HG02981 (cell line): ENCODE data around the gene NT5M.

ENCODE experiments used
- ATAC-seq: cut with Tn5 transposase; IDR thresholded peaks from one replicate; pipeline ENCODE4 v1.9.1; 2021; ENCODE audit warnings: mild to moderate bottlenecking, moderate library complexity; ENCODE audit not compliant: unreplicated experiment

Gene NT5M

GRCh38 chr17:17388657-17389496 lies 85.7 kb downstream of the NT5M start:
- no peak for ATAC-seq

GRCh38 chr17:17391668-17392370 lies 88.6 kb downstream of the NT5M start:
- ATAC-seq, result no peak

- no peak for ATAC-seq
These were observed 90.8 kb downstream of the NT5M start for GRCh38 chr17:17393976-17394375.

GRCh38 chr17:17394494-17394893 lies 91.3 kb downstream of the NT5M start:
- no peak for ATAC-seq

- ATAC-seq, result no peak
These were observed 92.2 kb downstream of the NT5M start for GRCh38 chr17:17395246-17395802.

GRCh38 chr17:17395885-17396284 lies 92.7 kb downstream of the NT5M start:
- ATAC-seq, result no peak
